RPMI7951 (cell line): ENCODE data around the gene PFDN6. TPM values are rescaled to one million over a fixed set of nuclear protein-coding genes. Genes with fewer than 3 reads are reported as not detected.
"Not testable (repeated sequence)": the region's sequence is repeated elsewhere in the genome, so short reads cannot be mapped to it uniquely, and the experiment has no call there.

Source experiments
- DNase-seq: peaks from one replicate; pipeline ENCODE4 v3.0.0-alpha.2; 2012; ENCODE audit warnings: low read depth
- total RNA-seq: library from RNA; depleted of rRNA; stranded (reverse); fragments of >200 nt; shearing (Covaris generic); gene quantifications from 2 replicates; pipeline ENCODE4 v1.2.3, GENCODE V29; 2014

The PFDN6 gene
- total RNA-seq, 1 experiment from 2014 or later, result 76.7 TPM

- no peak for DNase-seq
Observed at GRCh38 chr6:33273924-33274902, 15.2 kb upstream of the PFDN6 start.

GRCh38 chr6:33275795-33276580 is 13.4 kb upstream of the PFDN6 start:
- DNase-seq, result not testable (repeated sequence)

GRCh38 chr6:33276581-33276863 is 12.9 kb upstream of the PFDN6 start:
- no peak for DNase-seq

- peak; percentile 67 for DNase-seq
Observed at GRCh38 chr6:33276864-33277662, 12.3 kb upstream of the PFDN6 start, which contains the start of gene B3GALT4. B3GALT4 (plus strand) TSS chr6:33277123; CDS start chr6:33277420, 297 bp downstream.

GRCh38 chr6:33277663-33278391 is 11.6 kb upstream of the PFDN6 start:
- peak; percentile 21 for DNase-seq

GRCh38 chr6:33278392-33278741 is 11.0 kb upstream of the PFDN6 start:
- DNase-seq, result peak; percentile 15

- DNase-seq, result no peak
Observed at GRCh38 chr6:33278810-33279209, 10.6 kb upstream of the PFDN6 start.

- DNase-seq, result no peak
Observed at GRCh38 chr6:33279257-33279695, 10.1 kb upstream of the PFDN6 start.

GRCh38 chr6:33279971-33280511 is 9.4 kb upstream of the PFDN6 start:
- DNase-seq, result peak; percentile 46

GRCh38 chr6:33280539-33280938 is 8.9 kb upstream of the PFDN6 start:
- DNase-seq, result no peak

GRCh38 chr6:33285214-33285613 is 4.2 kb upstream of the PFDN6 start:
- DNase-seq, result not testable (repeated sequence)

GRCh38 chr6:33286946-33287914 is 2.2 kb upstream of the PFDN6 start:
- no peak for DNase-seq

- DNase-seq, result no peak
Observed at GRCh38 chr6:33288141-33288920, 1.1 kb upstream of the PFDN6 start.

GRCh38 chr6:33289784-33290315 is 449 bp downstream of the PFDN6 start:
- no peak for DNase-seq

- DNase-seq, result no peak
Observed at GRCh38 chr6:33290459-33290858, 1.1 kb downstream of the PFDN6 start.

- DNase-seq, result no peak
Observed at GRCh38 chr6:33292996-33293682, 3.7 kb downstream of the PFDN6 start.

GRCh38 chr6:33294086-33294823 is 4.9 kb downstream of the PFDN6 start:
- DNase-seq, result no peak
